ENCODE data around the gene IL34.
A peak's percentile ranks its signal among the peaks of the same experiment; 100 is the strongest.
"Not testable (repeated sequence)": the region's sequence is repeated elsewhere in the genome, so short reads cannot be mapped to it uniquely, and the experiment has no call there.

The IL34 gene

DNA sequence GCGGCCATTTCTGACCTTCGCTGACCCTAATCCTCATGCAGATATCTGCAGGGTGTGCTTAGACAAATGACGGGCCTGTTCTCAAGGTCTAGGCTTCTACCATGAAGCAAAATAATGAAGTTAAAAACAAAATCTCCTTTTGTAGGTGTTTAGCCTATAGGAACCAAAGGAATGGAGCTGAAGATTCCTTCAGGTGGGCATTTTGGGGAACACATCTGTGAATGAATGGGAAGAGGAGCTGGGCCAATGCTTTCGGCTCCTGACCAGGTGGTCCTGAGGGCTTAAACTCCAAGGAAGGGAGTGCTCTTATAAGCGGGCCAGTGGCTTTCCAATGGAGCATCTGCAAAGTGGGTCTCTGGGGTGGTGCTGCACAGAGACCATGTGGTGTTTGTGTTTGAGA, 14.1 kb upstream of the IL34 start:
- DNase-seq: no peak

DNA sequence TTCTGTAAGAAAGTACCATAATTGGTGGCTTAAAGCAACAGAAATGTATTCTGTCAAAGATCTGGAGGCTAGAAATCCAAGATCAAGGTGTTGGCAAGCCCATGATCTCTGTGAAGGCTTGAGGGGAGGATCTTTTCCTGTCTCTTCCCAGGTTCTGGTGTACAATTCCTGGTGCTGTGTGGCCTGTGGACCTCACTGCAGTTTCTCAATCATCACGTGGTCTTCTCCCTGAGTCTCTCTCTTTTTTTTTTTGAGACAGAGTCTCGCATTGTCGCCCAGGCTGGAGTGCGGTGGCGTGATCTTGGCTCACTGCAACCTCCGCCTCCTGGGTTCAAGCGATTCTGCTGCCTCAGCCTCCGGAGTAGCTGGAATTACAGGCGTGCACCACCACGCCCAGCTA, 12.7 kb upstream of the IL34 start:
- DNase-seq, ATAC-seq: not testable (repeated sequence)

More for the DNA sequence above, 14.1 kb upstream of the IL34 start:
- ATAC-seq: no peak

DNA sequence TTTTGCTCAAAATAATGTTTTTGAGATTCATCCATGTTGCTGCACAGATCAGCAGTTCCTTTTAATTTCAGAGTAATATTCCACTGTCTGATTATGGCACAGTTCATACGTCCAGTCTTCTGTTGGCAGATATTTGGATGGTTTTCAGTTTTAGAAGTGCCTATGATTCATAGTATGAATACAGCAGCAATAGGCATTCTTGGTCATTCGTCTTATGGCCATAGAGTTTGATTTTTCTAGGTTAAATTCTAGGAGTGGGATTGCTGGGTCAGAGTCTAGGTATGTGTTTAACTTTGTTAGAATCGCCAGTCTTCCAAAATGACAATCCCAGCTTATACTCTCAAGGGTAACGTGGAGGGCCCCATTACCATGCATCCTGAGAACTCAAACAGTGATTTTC, 11.5 kb upstream of the IL34 start:
- DNase-seq: no peak

DNA sequence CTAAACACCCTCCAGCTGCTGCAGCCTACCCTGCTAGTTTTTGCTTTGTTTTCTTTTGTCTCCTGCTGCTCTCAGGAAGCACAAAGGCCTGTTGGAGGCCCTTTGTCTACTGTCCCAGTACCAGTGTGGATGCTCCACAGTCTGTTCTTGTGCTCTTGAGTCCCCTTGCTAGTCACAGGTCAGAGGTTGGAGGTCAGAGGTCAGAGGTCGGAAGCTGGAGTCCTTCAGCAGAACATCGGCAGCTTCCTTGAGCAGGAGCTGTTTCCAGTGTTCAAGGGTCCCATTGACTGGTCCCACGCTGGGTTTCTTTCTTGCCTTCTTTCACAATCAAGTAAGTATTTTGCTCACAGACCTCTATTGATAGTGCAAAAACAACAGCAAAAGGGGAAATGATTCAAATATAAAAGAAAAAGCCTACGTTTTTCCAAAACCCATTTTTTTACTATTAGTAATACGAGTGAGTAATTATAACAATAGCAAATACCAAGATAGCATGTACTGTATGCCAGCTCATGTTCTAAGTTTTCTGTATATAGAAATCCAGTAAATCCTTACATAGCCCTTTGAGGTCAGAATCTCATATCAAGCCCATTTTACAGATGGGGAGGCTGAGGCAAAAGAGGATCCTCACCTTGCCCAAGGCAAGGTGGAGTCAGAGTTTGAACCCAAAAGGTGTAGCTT, 10.9 kb upstream of the IL34 start:
- DNase-seq (no peak), ATAC-seq (no peak)

More for the DNA sequence above, 11.5 kb upstream of the IL34 start:
- ATAC-seq: no peak

DNA sequence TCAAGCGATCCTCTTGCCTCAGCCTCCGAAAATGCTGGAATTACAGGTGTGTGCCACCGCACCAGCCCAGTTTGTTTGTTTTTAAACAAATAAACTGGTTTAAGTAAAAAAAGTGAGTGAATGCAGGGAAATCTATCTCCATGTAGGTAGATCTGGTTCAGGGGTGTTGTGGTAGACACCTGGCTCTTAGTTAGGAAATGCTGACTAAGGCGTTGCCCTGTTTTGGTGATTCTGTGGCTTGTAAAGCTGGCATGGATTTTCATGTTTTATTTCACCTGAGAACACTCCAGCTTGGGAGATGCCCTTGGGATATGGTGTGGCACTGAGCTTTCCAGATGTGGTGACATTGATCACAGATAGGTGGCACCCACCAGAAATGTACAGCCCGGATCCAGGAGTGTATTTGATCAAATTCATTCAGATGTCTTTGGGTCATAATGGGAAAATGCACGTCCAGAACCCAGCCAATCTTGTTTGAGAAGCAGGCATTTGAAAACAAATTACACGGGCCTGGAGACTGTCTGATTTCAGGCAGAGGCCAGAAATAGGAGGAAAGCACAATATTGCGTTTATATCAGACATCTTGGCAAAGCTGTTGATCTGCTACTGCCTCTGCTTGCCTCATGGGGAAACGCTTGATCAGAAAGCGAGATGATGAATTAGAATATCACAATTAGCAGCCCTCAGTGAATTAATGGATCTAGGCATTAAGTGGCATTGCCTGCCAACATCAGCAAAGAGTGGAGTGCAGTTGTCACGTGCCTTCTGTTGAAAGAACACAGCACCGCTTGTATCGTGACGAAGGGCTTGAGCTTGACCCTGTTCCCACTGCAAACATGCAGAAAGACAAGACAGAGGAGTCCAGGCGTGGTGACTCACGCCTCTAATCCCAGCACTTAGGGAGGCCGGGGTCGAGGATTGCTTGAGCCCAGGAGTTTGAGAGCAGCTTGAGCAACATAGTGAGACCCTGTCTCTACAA, 7.3 kb upstream of the IL34 start:
- no peak for DNase-seq
- ATAC-seq: no peak

DNA sequence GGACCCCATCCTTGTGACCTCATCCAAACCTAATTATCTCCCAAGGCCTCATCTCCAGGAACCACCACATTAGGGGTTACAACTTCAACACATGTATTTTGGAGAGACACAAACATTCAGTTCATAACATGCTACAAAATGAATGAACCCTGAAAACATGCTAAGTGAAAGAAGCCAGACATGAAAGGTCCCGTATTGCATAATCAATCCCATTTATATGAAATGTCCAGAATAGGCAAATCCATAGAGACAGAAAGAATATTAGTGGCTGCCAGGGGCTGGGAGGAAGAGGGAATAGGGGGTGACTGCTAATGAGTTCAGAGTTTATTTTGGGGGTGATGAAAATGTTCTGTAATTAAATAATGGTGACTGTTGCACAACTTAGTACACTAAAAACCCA, 3.7 kb upstream of the IL34 start:
- DNase-seq (no peak), ATAC-seq (no peak)

DNA sequence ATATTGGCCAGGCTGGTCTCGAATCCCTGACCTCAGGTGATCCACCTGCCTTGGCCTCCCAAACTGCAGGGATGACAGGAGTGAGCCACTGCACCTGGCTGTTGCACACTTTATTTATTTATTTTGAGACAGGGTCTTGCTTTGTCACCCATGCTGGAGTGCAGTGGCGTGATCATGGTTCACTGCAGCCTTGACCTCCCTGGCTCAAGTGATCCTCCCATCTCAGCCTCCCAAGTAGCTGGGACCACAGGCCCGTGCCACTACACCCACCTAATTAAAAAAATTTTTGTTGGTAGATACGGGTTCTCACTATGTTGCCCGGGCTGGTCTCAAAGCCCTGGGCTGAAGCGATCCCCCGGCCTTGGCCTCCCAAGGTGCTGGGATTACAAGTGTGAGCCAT, 3.1 kb upstream of the IL34 start:
- not testable (repeated sequence) for DNase-seq, ATAC-seq

DNA sequence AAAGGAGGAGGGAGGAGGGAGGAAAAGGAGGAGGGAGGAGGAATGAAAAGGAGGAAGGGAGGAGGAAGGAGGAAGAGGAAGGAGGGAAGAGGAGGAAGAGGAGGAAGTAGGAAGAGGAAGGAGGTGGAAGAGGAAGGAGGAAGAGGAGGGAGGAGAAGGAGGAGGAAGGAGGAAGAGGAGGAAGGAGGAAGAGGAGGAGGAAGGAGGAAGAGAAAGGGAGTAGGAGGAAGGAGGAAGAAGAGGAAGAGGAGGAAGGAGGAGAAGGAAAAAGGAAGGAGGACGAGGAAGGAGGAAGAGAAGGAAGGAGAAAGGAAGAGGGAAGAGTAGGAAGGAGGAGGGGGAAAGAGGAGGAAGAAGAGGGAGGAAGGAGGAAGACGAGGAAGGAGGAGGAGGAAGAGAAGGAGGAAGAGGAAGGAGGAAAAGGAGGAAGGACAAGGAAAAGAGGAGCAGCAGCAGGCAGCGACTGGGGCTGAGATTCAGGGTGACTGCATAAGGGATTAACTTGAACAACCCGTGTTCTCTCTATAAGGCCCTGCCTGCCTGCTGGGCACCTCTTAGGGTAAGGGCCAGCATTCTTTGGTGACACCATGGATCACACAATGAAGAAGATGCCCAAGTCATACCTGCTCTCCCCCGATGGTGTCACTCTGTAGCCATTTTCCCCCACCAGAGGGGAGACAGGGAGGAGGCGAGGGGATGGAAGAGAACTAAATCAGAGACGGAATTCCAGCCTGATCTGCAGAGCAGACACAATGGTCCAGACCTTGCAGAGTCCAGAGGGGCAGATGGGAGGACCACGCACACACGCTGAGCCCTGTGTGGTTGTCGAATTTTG, 1.4 kb upstream of the IL34 start:
- DNase-seq (no peak), ATAC-seq (no peak)

DNA sequence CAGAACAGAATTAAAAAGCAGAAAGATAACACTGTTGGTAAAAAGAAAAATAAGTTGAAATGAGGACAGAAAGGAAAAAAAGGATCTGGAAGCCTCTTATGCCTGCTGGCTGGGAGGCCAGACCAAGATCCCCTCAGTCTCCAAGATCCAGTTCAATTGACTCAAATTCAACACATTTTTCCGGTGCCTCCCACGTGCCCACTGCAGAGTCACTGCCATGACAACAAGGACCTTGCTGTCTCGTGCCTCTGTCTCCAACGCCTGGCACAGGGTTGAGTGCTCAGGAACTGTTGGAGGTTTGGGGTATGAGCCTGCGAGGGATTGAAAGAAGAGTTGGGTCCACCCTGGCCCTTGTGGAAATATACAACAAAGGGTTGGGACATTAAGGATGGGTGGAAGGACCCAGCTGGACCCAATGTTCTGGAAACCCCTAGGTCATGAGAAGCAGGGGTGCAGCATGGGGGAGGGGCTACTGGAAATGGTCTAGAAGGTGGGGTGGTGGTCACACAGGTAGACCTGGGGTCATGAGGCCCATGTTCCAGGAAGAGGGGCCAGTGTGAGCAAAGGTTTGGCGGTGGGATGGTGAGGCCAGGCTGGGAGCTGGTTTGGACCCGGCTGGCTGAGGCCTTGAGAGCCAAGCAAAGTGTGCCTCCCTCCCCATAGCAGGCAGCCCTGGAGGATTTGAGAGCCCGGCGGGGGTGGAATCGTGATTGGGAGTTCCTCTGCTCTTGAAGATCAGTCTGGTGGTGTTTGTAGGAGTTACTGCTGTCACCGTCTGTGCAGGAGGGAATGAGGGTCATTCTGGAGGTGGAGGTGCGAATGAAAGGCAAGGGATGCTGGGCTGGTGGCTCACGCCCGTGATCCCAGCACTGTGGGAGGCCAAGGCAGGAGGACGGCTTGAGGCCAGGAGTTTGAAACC, 1.3 kb downstream of the IL34 start:
- ATAC-seq (no peak), DNase-seq (no peak)

DNA sequence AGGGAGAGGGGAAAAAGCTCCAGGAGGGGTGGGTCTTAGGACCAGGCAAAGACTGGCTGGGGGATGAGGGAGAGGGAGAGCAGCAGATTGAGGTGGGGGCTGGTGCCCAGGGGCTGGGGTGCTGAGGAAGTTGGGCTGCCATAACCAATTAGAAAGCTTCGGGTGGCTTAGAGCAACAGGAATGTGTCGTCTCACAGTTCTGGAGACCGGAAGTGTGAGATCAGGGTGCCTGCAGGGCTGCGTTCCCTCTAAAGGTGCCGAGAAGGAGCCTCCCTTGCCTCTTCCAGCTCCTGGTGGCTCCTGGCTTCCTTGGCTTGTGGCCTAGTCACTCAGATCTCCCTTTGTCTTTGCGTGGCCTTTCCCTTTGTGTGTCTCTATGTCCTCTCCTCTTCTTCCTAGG, 2.2 kb downstream of the IL34 start:
- no peak for ATAC-seq
- no peak for DNase-seq

DNA sequence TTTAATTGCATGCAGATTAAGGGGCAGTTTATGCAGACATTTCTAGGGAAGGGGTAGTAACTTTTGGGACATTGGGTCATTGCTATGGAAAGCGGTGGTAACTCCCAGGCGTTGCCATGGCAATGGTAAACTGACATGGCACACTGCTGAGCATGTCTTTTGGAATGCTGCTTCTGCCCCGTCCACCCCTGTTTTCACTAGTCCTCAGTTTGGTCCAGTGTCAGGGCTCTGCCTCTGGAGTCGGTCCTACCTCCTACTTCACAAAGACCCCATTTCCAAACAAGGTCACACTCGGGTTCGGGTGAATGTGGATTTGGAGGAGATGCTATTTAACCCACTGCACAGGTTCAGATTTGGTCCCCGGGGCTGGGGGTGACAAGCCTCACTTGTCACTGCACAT, 2.9 kb downstream of the IL34 start:
- ATAC-seq: no peak
- DNase-seq: no peak

DNA sequence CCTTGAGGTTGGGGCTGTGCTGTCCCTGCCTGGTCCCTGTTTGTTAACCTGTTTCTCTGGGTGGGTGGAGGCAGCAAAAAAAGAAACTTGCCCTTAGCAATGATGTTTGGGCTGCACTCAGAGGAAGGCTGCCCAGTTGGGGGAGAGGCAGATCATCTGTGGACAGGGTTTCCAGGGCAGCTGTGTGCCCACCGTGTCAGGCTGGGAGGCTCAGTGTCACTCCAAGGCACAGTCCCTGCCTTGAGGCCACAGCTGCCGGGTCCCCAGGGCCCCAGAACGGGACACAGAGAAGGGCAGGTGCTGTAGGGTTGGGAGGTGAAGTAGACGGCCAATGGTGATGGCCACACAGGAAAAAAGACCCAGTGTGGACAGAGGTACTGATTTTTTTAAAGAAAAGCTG, 3.9 kb downstream of the IL34 start:
- DNase-seq (no peak), ATAC-seq (no peak)

DNA sequence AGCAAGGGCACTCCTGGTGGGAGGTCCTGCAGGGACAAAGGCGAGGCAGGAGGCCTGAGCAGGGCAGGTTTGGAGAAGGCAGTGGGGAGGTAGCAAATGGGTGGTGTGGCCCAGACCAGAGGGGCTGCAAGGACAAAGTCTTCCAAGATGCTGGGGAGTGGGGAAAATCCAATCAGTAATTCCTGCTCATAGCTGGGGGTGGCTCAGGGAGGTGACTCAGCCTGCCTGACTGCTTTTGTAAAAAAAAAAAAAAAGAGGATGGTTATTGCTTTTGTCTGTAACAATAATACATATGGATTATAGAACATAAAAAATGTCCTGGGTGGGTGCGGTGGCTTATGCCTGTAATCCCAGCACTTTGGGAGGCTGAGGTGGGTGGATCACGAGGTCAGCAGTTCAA, 5.2 kb downstream of the IL34 start:
- ATAC-seq: no peak
- DNase-seq: no peak

DNA sequence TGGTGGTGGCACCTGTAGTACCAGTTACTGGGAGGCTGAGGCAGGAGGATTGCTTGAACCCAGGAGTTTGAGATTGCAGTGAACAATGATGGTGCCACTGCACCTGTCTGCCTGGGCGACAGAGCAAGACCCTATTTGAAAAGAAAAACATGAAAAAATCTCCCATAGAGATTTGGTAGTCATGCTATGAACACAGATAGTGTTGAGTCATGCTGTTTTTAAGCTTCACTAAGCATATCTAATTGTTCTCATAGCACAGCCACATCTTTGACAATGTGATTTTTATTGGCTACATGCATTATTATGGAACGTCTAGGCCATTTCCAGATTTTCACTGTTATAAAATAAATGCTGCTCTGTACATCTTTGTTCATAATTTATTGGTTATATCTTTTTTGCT, 6.0 kb downstream of the IL34 start:
- DNase-seq: no peak
- ATAC-seq: no peak

DNA sequence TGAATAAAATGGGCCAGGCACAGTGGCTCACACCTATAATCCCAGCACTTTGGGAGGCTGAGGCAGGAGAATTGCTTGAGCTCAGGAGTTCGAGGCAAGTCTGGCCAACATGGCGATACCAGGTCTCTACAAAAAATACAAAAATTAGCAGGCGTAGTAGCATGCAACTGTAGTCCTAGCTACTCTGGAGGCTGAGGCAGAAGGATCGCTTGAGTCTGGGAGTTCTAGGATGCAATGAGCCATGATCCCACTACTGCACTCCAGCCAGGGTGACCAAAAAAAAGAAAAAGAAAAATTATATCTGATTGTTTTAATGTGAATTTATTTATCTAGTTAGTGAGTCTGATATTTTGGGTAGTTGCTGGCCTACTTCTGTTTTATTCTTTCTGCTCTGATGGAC, 7.0 kb downstream of the IL34 start:
- DNase-seq: no peak
- ATAC-seq: no peak

DNA sequence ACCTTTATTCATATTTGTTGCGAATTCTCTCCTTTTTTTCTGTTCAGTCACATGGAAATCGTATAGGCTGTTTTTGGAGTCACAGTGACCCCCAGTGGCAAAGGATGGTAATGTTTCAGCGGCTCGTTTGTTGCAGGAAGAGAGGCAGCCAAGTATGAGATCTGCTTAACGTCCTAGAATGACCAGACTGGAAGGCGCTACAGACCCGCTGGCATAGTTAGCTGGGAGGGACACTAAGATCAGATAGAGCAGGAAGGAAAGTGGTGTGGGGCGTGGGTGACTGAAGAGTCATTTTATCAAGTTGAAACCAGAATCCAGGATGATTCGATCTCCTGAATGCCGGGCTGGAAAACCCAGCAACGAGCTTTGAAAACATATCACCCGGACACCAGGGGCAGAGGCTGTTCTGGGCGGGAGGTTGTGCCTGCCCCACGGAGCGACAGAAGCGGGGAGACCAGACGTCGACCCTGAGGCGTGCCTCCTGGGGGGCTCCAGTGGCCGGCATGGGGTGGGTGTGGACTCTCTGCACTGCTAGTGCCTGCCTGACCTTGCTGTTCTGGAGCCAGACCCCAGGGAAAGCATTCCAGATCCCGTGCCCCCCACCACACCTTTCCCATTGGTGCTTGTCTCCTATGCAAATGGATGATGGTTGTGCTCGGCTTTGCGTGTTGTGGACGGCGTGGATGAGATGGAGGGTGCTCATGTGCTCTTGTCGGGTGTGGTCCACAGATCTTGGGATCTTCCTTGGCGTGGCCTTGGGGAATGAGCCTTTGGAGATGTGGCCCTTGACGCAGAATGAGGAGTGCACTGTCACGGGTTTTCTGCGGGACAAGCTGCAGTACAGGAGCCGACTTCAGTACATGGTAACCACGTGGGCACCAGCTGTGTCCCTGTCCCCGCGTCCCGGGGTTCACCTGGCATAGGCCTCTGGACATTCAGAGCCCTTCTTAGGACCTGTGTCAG, 7.7 kb downstream of the IL34 start:
- ATAC-seq (peak; percentile 54), DNase-seq (peak; percentile 79)

DNA sequence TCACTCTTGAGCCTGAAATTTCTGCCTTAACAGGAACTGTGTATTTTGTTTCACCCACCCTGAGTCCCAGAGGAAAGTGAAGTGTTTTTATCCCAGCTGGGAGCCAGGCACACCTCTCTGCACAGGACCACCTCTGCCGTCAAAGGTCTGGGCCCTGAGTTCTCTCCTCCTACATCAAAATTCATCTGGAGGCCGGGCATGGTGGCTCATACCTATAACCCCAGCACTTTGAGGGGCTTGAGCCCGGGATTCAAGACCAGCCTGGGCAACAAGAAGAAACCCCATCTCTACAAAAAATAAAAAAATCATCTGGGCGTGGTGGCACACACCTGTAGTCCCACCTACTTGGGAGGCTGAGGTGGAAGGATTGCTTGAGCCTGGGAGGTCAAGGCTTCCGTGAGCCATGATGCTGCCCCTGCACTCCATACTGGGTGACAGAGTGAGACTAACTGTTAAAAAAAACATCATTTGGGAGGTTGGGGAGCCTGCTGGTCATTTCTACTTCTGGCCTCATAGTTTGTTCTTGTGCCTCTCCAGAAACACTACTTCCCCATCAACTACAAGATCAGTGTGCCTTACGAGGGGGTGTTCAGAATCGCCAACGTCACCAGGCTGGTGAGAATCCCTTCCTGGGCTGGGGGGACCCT, 9.8 kb downstream of the IL34 start:
- DNase-seq: no peak
- ATAC-seq: no peak

DNA sequence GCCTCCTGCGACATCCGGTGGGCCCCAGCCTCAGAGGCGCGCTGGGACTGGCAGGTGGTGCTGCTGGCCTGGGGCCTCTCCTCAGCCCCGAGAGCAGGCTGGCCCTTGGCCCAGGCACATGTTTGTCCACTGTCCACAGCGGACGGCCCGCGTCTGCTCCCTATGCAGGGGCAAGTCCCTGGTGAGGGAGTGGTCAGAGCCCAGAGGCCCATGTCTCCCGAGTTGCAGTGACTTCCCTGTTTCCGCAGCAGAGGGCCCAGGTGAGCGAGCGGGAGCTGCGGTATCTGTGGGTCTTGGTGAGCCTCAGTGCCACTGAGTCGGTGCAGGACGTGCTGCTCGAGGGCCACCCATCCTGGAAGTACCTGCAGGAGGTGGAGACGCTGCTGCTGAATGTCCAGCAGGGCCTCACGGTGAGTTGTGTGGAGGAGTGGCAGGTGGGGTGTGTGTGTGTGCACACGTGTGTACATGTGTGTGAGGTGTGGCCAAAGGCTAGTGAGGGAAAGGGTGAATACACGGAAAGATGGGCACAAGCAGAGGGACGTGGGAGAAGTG, 10.4 kb downstream of the IL34 start:
- DNase-seq (no peak), ATAC-seq (no peak)

DNA sequence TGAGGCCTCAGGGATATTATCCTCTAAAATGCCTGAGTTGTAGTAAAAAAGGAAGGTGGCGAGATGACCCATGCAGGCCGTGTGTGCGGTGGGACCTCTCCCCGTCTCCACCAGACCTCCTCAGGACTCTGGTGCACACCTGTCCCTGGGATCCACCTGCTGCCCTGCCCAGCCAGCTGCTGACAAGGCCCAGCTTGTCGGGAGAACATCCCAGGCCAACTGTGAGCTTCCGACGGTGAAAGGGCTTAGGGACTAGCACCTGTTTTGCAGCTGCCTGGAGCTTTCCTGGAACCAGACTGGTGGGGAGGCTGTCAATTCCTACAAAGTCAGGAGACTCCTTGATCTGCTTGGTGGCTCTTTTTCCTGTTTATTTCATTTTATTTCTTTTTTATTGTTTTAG, 11.6 kb downstream of the IL34 start:
- no peak for DNase-seq

More for the DNA sequence above, 11.6 kb downstream of the IL34 start:
- ATAC-seq: no peak

Measured in stimulated activated naive CD8-positive, alpha-beta T cell treated with anti-CD3 and anti-CD28 coated beads, Interleukin-15, Interleukin-2, amounts not matched to agents 100 U/mL and 50 U/mL, for 24 hours (primary cell).